Panc1 (cell line): ENCODE results near the gene MGMT. TPM values are rescaled to one million over a fixed set of nuclear protein-coding genes. Genes with fewer than 3 reads are reported as not detected.

ENCODE experiments used
- ATAC-seq: fragments of 200-7000 bp; cut with Tn5 transposase; 2 replicates; pipeline ENCODE4 v1.9.1; 2020; ENCODE audit warnings: mild to moderate bottlenecking, moderate library complexity
- BruUV-seq: library from RNA; stranded (reverse); fragments of 400-500 nt; replicated peaks from 2 replicates; lab custom pipeline; 2021; lab: Mats Ljungman, UMichigan
- CTCF ChIA-PET: fragments of 300-600 bp; sonication (Branson Sonifier 250); formaldehyde crosslinking; loops from one replicate; lab custom pipeline; 2022; ENCODE audit warnings: antibody characterized with exemption; lab: Charles Lee
- POLR2A ChIA-PET: fragments of 300-600 bp; sonication (Branson Sonifier 250); formaldehyde crosslinking; loops from one replicate; lab custom pipeline; 2022; ENCODE audit warnings: antibody characterized with exemption; lab: Charles Lee
- DNase-seq: peaks from one replicate; pipeline ENCODE4 v3.0.0-alpha.2; 2010; ENCODE audit warnings: low read depth, low spot score
- H3K27ac ChIP-seq: 2 replicates; pipeline ENCODE4 v1.5.1; 2011; ENCODE audit warnings: mild to moderate bottlenecking, low read length, inconsistent platforms
- H3K27me3 ChIP-seq: fragments of 200-500 bp; sonication (Bioruptor generic); 2 replicates; pipeline ENCODE4 v1.6.0; 2014; ENCODE audit warnings: low read length, inconsistent platforms; ENCODE audit not compliant: control insufficient read depth, insufficient read depth
- H3K36me3 ChIP-seq: fragments of 200-500 bp; sonication (Bioruptor generic); 2 replicates; pipeline ENCODE4 v1.5.1; 2014; ENCODE audit warnings: inconsistent platforms, mild to moderate bottlenecking, low read length, moderate library complexity; ENCODE audit not compliant: control insufficient read depth, insufficient read depth
- H3K4me1 ChIP-seq: 2 replicates; pipeline ENCODE4 v1.5.1; 2011; ENCODE audit warnings: inconsistent platforms, mild to moderate bottlenecking, low read length, moderate library complexity; ENCODE audit not compliant: control insufficient read depth, insufficient read depth
- H3K4me3 ChIP-seq, 2 experiments: 2 replicates each; pipeline ENCODE4 v1.5.1; 2011 to 2012; ENCODE audit warnings: low read depth in 2 of 2, low read length in 2 of 2, mild to moderate bottlenecking in 2 of 2, inconsistent platforms in 1 of 2, moderate library complexity in 1 of 2
- H3K9me3 ChIP-seq: fragments of 200-500 bp; sonication (Bioruptor generic); 2 replicates; pipeline ENCODE4 v1.5.1; 2014; ENCODE audit warnings: low read depth, mild to moderate bottlenecking, inconsistent platforms, low read length, moderate library complexity; ENCODE audit not compliant: control insufficient read depth, insufficient read depth
- POLR2AphosphoS5 ChIP-seq: IDR thresholded peaks from 2 replicates; pipeline ENCODE4 v1.6.1; 2012; ENCODE audit warnings: mild to moderate bottlenecking, low read depth, low read length, moderate library complexity
- SIN3A ChIP-seq: IDR thresholded peaks from 2 replicates; pipeline ENCODE4 v1.6.1; 2012; ENCODE audit warnings: low read depth, mild to moderate bottlenecking, low read length, moderate library complexity, borderline replicate concordance; ENCODE audit not compliant: insufficient read depth
- TCF7L2 ChIP-seq: IDR thresholded peaks from 2 replicates; pipeline ENCODE4 v1.6.1; 2011; ENCODE audit warnings: mild to moderate bottlenecking, low read depth, low read length, inconsistent platforms
- in situ Hi-C: cut with HindIII; loops from 2 replicates; pipeline ENCODE4 v1.10.0; 2016; ENCODE audit warnings: low sequenced_read_pairs, low pct_unique_long_range_greater_than_20kb
- intact Hi-C: fragments of 100-400 bp; cut with micrococcal nuclease; formaldehyde crosslinking; loops from one replicate; pipeline ENCODE4 v1.10.0; 2022; ENCODE audit not compliant: unreplicated experiment
- total RNA-seq: library from RNA; stranded (reverse); gene quantifications from one replicate; pipeline ENCODE4 v1.2.1, GENCODE V29; 2021; ENCODE audit not compliant: unreplicated experiment
- TF ChIP-seq, protein P1 (sequence below): fragments of 450-650 bp; IDR thresholded peaks from 2 replicates; pipeline ENCODE4 v1.5.1; 2017; ENCODE audit warnings: mild to moderate bottlenecking
- TF ChIP-seq, protein P2 (sequence below), 2 experiments: IDR thresholded peaks; 2 replicates each; pipeline ENCODE4 v1.6.1; 2011 to 2012; ENCODE audit warnings: low read depth in 2 of 2, control low read depth in 1 of 2, low read length in 1 of 2, mild to moderate bottlenecking in 1 of 2, moderate library complexity in 1 of 2; ENCODE audit not compliant: insufficient read depth in 1 of 2

Gene MGMT
- total RNA-seq, 1 experiment from 2014 or later = 27.3 TPM

DNA sequence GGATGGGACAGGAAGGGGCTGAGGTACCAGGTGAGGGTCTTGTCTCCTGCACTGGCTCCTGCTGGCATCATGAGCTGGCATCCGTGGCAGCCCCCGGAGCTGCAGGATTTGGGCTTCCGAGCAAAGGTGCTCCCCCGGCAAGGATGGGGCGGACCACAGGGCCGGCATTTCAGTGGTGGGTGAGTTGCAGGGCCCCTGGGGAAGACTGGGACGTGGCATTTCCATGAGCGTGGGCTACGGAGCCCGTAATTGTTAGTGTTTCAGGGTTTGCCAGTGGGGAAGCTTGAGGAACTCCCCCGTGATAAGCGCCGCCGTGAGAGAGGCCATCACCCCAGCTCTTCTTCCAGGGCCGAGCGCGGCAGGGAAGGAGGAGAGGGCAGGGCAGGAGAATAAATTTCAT lies 235.6 kb downstream of the MGMT start:
- no peaks in the 10 kb centered on the region for H3K9me3 ChIP-seq
- in situ Hi-C loops (no loop called here), intact Hi-C loops (no loop called here)
- ChIA-PET CTCF (no interaction called here), POLR2A (no interaction called here)
- DNase-seq = no peak
- no peaks in the 10 kb centered on the region for H3K27me3 ChIP-seq
- no peak overlapping the region for H3K4me3 ChIP-seq
- ATAC-seq = no peak
- BruUV-seq = no TSS peak
- H3K36me3 ChIP-seq = no peaks in the 10 kb centered on the region
- no peak overlapping the region for H3K27ac ChIP-seq
- TF ChIP-seq, protein P1, sequence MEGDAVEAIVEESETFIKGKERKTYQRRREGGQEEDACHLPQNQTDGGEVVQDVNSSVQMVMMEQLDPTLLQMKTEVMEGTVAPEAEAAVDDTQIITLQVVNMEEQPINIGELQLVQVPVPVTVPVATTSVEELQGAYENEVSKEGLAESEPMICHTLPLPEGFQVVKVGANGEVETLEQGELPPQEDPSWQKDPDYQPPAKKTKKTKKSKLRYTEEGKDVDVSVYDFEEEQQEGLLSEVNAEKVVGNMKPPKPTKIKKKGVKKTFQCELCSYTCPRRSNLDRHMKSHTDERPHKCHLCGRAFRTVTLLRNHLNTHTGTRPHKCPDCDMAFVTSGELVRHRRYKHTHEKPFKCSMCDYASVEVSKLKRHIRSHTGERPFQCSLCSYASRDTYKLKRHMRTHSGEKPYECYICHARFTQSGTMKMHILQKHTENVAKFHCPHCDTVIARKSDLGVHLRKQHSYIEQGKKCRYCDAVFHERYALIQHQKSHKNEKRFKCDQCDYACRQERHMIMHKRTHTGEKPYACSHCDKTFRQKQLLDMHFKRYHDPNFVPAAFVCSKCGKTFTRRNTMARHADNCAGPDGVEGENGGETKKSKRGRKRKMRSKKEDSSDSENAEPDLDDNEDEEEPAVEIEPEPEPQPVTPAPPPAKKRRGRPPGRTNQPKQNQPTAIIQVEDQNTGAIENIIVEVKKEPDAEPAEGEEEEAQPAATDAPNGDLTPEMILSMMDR = no peak
- TF ChIP-seq TCF7L2 (no peak), SIN3A (no peak), POLR2AphosphoS5 (no peak)
- TF ChIP-seq, protein P2, sequence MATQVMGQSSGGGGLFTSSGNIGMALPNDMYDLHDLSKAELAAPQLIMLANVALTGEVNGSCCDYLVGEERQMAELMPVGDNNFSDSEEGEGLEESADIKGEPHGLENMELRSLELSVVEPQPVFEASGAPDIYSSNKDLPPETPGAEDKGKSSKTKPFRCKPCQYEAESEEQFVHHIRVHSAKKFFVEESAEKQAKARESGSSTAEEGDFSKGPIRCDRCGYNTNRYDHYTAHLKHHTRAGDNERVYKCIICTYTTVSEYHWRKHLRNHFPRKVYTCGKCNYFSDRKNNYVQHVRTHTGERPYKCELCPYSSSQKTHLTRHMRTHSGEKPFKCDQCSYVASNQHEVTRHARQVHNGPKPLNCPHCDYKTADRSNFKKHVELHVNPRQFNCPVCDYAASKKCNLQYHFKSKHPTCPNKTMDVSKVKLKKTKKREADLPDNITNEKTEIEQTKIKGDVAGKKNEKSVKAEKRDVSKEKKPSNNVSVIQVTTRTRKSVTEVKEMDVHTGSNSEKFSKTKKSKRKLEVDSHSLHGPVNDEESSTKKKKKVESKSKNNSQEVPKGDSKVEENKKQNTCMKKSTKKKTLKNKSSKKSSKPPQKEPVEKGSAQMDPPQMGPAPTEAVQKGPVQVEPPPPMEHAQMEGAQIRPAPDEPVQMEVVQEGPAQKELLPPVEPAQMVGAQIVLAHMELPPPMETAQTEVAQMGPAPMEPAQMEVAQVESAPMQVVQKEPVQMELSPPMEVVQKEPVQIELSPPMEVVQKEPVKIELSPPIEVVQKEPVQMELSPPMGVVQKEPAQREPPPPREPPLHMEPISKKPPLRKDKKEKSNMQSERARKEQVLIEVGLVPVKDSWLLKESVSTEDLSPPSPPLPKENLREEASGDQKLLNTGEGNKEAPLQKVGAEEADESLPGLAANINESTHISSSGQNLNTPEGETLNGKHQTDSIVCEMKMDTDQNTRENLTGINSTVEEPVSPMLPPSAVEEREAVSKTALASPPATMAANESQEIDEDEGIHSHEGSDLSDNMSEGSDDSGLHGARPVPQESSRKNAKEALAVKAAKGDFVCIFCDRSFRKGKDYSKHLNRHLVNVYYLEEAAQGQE (IDR thresholded peaks at IDR 0.05; ENCODE audit: insufficient read depth in 1 of 2, low read depth in 2 of 2, low read length in 1 of 2) = no peak
- H3K4me1 ChIP-seq = peaks cover 5% of the 10 kb centered on the region; the same call in 1 of the 2 replicates

DNA sequence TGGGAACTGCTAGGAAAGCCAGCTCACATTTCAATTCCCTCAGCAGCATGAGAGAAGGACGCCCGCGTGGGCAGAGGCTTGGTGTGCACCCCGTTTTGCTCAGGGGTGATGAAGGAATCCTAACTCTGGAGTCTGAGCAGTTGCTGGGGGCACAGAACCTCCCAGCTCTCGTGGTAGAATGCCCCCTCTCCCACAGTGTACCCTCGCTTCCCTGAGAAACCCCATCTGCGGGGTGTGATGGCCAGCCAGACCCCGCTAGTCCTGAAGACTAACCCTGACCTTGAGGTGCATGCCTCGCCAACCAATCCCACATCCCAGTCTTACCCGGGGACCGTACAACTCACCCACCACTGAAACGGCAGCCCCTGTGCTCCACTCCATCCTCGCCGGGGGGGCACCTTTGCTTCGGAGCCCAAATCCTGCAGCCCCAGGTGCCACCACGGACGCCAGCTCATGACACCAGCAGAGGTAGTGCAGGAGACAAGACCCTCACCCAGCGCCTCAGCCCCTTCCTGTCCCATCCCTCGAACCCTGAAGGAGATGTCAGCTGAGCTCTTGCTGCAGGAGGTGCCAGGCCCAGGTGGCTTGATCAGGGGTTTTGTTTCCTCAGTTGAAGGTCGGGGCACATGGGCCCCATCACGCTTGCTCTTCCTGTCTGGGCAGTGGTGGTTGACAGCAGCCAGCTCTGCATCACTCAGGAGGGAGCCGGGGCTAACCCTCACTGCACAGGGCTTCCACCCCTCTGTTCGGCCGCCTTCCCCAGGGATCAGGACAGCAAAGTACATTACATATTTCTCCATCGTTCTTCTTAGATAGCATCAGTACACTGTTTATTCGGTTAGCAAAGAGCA lies 236.5 kb downstream of the MGMT start:
- Histone ChIP-seq H3K27ac (no peak overlapping the region), H3K36me3 (no peaks in the 10 kb centered on the region), H3K9me3 (no peaks in the 10 kb centered on the region), H3K4me3 (no peak overlapping the region), H3K4me1 (peaks cover 5% of the 10 kb centered on the region; the same call in 1 of the 2 replicates), H3K27me3 (no peaks in the 10 kb centered on the region)
- TF ChIP-seq SIN3A = no peak
- TF ChIP-seq, protein P2 (IDR thresholded peaks at IDR 0.05; ENCODE audit: insufficient read depth in 1 of 2, low read depth in 2 of 2, low read length in 1 of 2) = no peak
- TF ChIP-seq, protein P1 = no peak
- intact Hi-C loops (no loop called here), in situ Hi-C loops (no loop called here)
- CTCF ChIA-PET = interaction anchor here (0.6 kb wide), 1 partner anchor 1491 kb away, joined by 3 read pairs; no protein-coding TSS in a partner anchor
- ATAC-seq (no peak), DNase-seq (no peak)
- BruUV-seq = no TSS peak
- POLR2A ChIA-PET = no interaction called here
